ENCODE data around the gene GMFB. TPM values are rescaled to one million over a fixed set of nuclear protein-coding genes. Genes with fewer than 3 reads are reported as not detected.
A peak's percentile ranks its signal among the peaks of the same experiment; 100 is the strongest.
"Not testable (repeated sequence)": the region's sequence is repeated elsewhere in the genome, so short reads cannot be mapped to it uniquely, and the experiment has no call there.

Gene GMFB
- polyA plus RNA-seq, 2 donors: 6.9 to 10.5 TPM

DNA sequence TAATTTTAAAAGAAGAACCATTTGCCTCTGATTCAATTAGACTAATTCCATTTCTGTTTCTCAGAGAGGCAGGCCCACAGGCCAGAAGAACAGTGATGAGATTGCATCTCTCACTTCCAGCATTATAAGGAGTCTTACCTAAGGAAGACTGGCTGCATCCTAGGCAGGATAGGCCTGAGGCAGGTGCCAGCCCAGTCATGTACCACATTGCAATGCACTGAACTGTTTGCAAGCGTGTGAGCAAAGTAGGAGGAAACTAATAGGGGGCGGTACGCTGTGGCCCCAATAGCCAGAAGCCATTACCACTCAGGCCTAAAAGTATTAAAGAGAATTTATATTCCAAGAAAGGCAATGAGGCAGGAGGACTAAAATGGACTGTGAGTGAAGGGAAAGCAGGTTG, 35.5 kb downstream of the GMFB start:
- Histone ChIP-seq H3K9me3 (ENCODE audit: control insufficient read depth in 2 of 2, insufficient read depth in 1 of 2, low read depth in 1 of 2, low read length in 1 of 2) (no peaks in the 10 kb centered on the region), H3K36me3 (ENCODE audit: control insufficient read depth in 2 of 2, insufficient read depth in 2 of 2, low read length in 1 of 2) (no peaks in the 10 kb centered on the region), H3K27me3 (ENCODE audit: control insufficient read depth in 1 of 2, insufficient read depth in 2 of 2, low read length in 2 of 2) (no peaks in the 10 kb centered on the region), H3K27ac (ENCODE audit: low read depth in 2 of 2, low read length in 1 of 2) (no peak overlapping the region), H3K4me1 (ENCODE audit: control insufficient read depth in 2 of 2, insufficient read depth in 2 of 2, low read length in 1 of 2) (peaks cover 0 to 2% of the 10 kb centered on the region in 2 donors), H3K4me3 (ENCODE audit: low read depth in 1 of 2, low read length in 2 of 2) (no peak overlapping the region)
- 67 to 77% methylated on average over 3 of the region's 3 CpGs for WGBS, 2 donors

DNA sequence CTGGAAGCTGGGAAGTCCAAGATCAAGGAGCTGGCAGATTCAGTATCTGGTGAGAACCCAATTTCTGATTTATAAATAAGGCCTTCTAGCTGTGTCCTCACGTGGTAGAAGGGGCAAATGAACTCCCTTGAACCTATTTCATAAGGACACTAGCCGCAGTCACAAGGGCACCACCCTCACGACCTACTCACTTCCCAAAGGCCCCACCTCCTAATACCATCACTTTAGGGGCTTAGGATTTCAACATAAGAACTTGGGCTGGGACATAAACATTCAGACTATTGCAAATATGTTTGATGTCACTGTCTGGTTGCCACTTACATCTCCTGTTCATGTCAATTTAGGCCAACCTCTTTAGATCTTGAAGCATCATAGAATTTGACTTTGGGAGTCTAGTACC, 36.8 kb downstream of the GMFB start:
- no peaks in the 10 kb centered on the region for H3K9me3 ChIP-seq (ENCODE audit: control insufficient read depth in 2 of 2, insufficient read depth in 1 of 2, low read depth in 1 of 2, low read length in 1 of 2)
- H3K36me3 ChIP-seq (ENCODE audit: control insufficient read depth in 2 of 2, insufficient read depth in 2 of 2, low read length in 1 of 2): no peaks in the 10 kb centered on the region
- H3K4me1 ChIP-seq (ENCODE audit: control insufficient read depth in 2 of 2, insufficient read depth in 2 of 2, low read length in 1 of 2): peaks cover 0 to 2% of the 10 kb centered on the region in 2 donors
- no peak overlapping the region for H3K27ac ChIP-seq (ENCODE audit: low read depth in 2 of 2, low read length in 1 of 2)
- H3K27me3 ChIP-seq (ENCODE audit: control insufficient read depth in 1 of 2, insufficient read depth in 2 of 2, low read length in 2 of 2): no peaks in the 10 kb centered on the region
- H3K4me3 ChIP-seq (ENCODE audit: low read depth in 1 of 2, low read length in 2 of 2): no peak overlapping the region
- 74 to 85% methylated on average over 3 of the region's 3 CpGs for WGBS, 2 donors

DNA sequence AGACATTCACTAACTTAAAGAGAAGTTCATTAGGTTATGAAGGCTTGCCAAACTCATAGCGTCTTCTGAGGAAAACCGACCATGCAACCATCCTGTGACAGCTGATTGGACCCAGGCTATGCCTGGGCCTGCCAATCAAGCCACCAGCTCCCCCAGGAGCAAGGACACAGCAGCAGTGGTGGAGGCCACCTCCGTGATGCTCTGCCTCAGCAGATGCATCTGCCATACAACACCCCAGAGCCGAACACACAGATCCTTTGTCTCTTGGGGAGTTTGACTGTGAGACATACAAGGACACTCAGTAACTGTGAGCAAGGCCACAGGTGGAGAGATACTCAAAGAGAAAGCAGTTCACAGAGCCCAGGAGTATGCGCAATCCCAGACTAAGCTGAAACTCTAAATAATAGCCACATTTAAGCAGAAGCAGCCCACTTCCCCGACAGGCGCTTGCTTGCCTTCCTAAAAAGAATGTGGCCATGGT, 37.6 kb downstream of the GMFB start:
- 65 to 75% methylated on average over 7 of the region's 7 CpGs for WGBS, 2 donors
- Histone ChIP-seq H3K36me3 (ENCODE audit: control insufficient read depth in 2 of 2, insufficient read depth in 2 of 2, low read length in 1 of 2) (no peaks in the 10 kb centered on the region), H3K27ac (ENCODE audit: low read depth in 2 of 2, low read length in 1 of 2) (peak overlapping the region in 1 of 2 donors; percentile 38), H3K4me1 (ENCODE audit: control insufficient read depth in 2 of 2, insufficient read depth in 2 of 2, low read length in 1 of 2) (peaks cover 0 to 5% of the 10 kb centered on the region in 2 donors), H3K27me3 (ENCODE audit: control insufficient read depth in 1 of 2, insufficient read depth in 2 of 2, low read length in 2 of 2) (no peaks in the 10 kb centered on the region), H3K4me3 (ENCODE audit: low read depth in 1 of 2, low read length in 2 of 2) (no peak overlapping the region), H3K9me3 (ENCODE audit: control insufficient read depth in 2 of 2, insufficient read depth in 1 of 2, low read depth in 1 of 2, low read length in 1 of 2) (no peaks in the 10 kb centered on the region)

DNA sequence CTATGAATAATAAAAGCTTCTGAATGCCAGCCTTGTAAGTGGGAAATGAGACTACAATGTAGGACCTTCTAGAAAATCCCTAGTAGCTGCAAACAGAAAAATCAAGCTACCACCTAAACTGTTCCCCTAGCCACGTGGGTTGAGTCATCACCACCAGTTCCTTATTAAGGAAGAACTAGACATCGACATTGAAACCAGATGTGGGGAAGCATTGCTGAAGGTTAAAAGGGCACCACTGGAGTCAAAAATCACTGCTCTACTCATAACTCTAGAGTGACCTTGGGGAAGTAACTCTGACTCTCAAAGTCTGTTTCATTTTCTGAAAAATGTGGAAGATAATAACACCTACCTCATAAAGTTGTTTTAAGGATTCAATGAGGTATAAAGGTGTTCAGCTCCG, 38.2 kb downstream of the GMFB start:
- 30 to 48% methylated on average over 3 of the region's 3 CpGs for WGBS, 2 donors
- Histone ChIP-seq H3K4me1 (ENCODE audit: control insufficient read depth in 2 of 2, insufficient read depth in 2 of 2, low read length in 1 of 2) (peaks cover 0 to 6% of the 10 kb centered on the region in 2 donors), H3K27me3 (ENCODE audit: control insufficient read depth in 1 of 2, insufficient read depth in 2 of 2, low read length in 2 of 2) (no peaks in the 10 kb centered on the region), H3K4me3 (ENCODE audit: low read depth in 1 of 2, low read length in 2 of 2) (no peak overlapping the region), H3K36me3 (ENCODE audit: control insufficient read depth in 2 of 2, insufficient read depth in 2 of 2, low read length in 1 of 2) (no peaks in the 10 kb centered on the region), H3K27ac (ENCODE audit: low read depth in 2 of 2, low read length in 1 of 2) (peak overlapping the region in 1 of 2 donors; percentile 17), H3K9me3 (ENCODE audit: control insufficient read depth in 2 of 2, insufficient read depth in 1 of 2, low read depth in 1 of 2, low read length in 1 of 2) (no peaks in the 10 kb centered on the region)

DNA sequence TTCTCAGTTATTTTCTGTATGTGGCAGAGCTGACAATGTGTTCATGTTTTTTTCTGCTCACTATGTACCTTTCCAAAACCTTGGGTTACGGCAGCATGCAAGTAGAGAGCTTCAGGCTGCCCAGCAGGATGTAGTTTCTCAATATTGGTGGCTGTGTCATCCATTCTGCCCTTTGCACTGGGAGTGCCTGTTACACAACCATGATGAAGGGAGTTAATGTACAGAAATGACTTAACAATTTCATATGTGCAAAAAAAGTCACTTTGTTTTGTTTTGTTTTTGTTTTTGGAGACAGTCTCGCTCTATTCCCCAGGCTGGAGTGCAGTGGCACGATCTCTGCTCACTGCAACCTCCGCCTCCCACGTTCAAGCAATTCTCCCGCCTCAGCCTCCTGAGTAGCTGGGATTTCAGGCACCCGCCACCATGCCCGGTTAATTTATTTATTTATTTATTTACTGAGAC, 41.5 kb downstream of the GMFB start:
- Histone ChIP-seq H3K36me3 (ENCODE audit: control insufficient read depth in 2 of 2, insufficient read depth in 2 of 2, low read length in 1 of 2) (no peaks in the 10 kb centered on the region), H3K4me1 (ENCODE audit: control insufficient read depth in 2 of 2, insufficient read depth in 2 of 2, low read length in 1 of 2) (peaks cover 0 to 8% of the 10 kb centered on the region in 2 donors), H3K4me3 (ENCODE audit: low read depth in 1 of 2, low read length in 2 of 2) (no peak overlapping the region), H3K9me3 (ENCODE audit: control insufficient read depth in 2 of 2, insufficient read depth in 1 of 2, low read depth in 1 of 2, low read length in 1 of 2) (no peaks in the 10 kb centered on the region), H3K27ac (ENCODE audit: low read depth in 2 of 2, low read length in 1 of 2) (peak overlapping the region in 1 of 2 donors; percentile 67), H3K27me3 (ENCODE audit: control insufficient read depth in 1 of 2, insufficient read depth in 2 of 2, low read length in 2 of 2) (no peaks in the 10 kb centered on the region)
- 79 to 82% methylated on average over 8 of the region's 8 CpGs for WGBS, 2 donors

DNA sequence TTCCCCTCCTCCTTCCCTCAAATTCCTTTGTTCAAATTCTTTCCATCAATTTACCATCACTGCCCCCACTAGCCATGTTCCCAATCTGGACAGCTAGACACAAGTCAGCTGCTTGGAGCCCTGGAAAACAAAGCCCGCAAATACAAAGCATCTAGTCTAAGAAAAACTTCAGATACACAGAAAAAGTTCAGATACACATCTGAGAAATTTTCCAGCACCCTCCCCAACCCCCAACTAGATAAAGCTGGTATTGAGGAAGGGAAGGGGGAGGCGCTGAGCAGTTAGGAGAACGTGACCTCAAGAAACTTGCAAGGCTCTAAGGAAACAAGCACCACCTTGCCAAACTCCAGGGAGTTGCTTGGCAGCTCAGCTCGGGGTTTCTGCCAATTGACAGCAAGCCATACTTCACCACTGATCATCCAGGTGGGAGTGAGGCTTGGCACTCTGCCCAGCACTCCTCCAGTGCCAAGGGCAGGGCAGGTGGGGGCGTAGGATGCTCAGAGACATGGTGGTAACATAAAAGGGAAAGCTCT, 42.6 kb downstream of the GMFB start:
- Histone ChIP-seq H3K36me3 (ENCODE audit: control insufficient read depth in 2 of 2, insufficient read depth in 2 of 2, low read length in 1 of 2) (no peaks in the 10 kb centered on the region), H3K27me3 (ENCODE audit: control insufficient read depth in 1 of 2, insufficient read depth in 2 of 2, low read length in 2 of 2) (no peaks in the 10 kb centered on the region), H3K4me1 (ENCODE audit: control insufficient read depth in 2 of 2, insufficient read depth in 2 of 2, low read length in 1 of 2) (peaks cover 0 to 8% of the 10 kb centered on the region in 2 donors), H3K9me3 (ENCODE audit: control insufficient read depth in 2 of 2, insufficient read depth in 1 of 2, low read depth in 1 of 2, low read length in 1 of 2) (no peaks in the 10 kb centered on the region), H3K27ac (ENCODE audit: low read depth in 2 of 2, low read length in 1 of 2) (peak overlapping the region; percentile 48 to 76), H3K4me3 (ENCODE audit: low read depth in 1 of 2, low read length in 2 of 2) (no peak overlapping the region)
- WGBS, 2 donors: 14 to 24% methylated on average over 5 of the region's 5 CpGs

DNA sequence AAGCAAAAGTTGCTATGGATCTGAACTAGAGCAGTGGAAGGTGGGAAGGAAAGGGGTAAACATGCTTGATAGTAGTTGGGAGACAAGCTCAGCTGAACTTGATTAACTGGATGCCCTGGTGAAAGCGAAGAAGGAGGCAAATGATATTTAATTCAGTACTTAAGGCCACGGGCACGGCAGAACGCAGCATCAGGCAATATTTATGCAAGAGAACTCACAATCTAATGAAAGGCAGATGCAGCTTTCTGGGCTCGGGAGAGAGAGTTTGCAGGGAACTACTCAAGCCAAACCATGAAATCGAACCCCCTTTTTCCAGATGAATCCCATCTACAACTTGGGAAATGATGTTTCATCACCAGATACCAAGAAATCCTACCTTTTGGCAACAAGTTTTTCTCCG, 44.1 kb downstream of the GMFB start:
- no peak overlapping the region for H3K27ac ChIP-seq (ENCODE audit: low read depth in 2 of 2, low read length in 1 of 2)
- H3K27me3 ChIP-seq (ENCODE audit: control insufficient read depth in 1 of 2, insufficient read depth in 2 of 2, low read length in 2 of 2): no peaks in the 10 kb centered on the region
- peaks cover 0 to 6% of the 10 kb centered on the region in 2 donors for H3K4me1 ChIP-seq (ENCODE audit: control insufficient read depth in 2 of 2, insufficient read depth in 2 of 2, low read length in 1 of 2)
- WGBS, 2 donors: 83 to 86% methylated on average over 7 of the region's 7 CpGs
- no peaks in the 10 kb centered on the region for H3K36me3 ChIP-seq (ENCODE audit: control insufficient read depth in 2 of 2, insufficient read depth in 2 of 2, low read length in 1 of 2)
- H3K9me3 ChIP-seq (ENCODE audit: control insufficient read depth in 2 of 2, insufficient read depth in 1 of 2, low read depth in 1 of 2, low read length in 1 of 2): no peaks in the 10 kb centered on the region
- H3K4me3 ChIP-seq (ENCODE audit: low read depth in 1 of 2, low read length in 2 of 2): no peak overlapping the region

DNA sequence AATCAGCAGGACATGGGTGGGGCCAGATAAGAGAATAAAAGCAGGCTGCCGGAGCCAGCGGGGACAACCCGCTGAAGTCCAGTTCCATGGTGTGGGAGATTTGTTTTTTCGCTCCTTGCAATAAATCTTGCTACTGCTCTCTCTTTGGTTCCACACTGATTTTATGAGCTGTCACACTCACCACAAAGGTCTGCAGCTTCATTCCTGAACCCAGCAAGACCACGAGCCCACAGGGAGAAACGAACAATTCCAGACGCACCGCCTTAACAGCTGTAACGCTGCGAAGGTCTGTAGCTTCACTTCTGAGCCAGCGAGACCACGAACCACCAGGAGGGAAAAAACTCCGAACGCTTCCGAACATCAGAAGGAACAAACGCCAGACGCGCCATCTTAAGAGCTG, 44.8 kb downstream of the GMFB start:
- peaks cover 0 to 6% of the 10 kb centered on the region in 2 donors for H3K4me1 ChIP-seq (ENCODE audit: control insufficient read depth in 2 of 2, insufficient read depth in 2 of 2, low read length in 1 of 2)
- H3K27me3 ChIP-seq (ENCODE audit: control insufficient read depth in 1 of 2, insufficient read depth in 2 of 2, low read length in 2 of 2): no peaks in the 10 kb centered on the region
- no peak overlapping the region for H3K27ac ChIP-seq (ENCODE audit: low read depth in 2 of 2, low read length in 1 of 2)
- no peaks in the 10 kb centered on the region for H3K36me3 ChIP-seq (ENCODE audit: control insufficient read depth in 2 of 2, insufficient read depth in 2 of 2, low read length in 1 of 2)
- 92 to 96% methylated on average over 18 of the region's 18 CpGs for WGBS, 2 donors
- no peak overlapping the region for H3K4me3 ChIP-seq (ENCODE audit: low read depth in 1 of 2, low read length in 2 of 2)
- no peaks in the 10 kb centered on the region for H3K9me3 ChIP-seq (ENCODE audit: control insufficient read depth in 2 of 2, insufficient read depth in 1 of 2, low read depth in 1 of 2, low read length in 1 of 2)

DNA sequence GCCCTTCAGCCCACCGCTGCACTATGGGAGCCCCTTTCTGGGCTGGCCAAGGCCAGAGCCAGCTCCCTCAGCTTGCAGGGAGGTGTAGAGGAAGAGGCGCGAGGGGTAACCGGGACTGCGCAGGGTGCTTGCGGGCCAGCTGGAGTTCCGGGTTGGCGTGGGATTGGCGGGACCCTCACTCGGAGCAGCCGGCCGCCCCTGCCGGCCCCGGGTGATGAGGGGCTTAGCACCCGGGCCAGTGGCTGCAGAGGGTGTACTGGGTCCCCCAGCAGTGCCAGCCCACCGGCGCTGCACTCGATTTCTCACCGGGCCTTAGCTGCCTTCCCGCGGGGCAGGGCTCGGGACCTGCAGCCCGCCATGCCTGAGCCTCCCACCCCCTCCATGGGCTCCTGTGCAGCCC, 45.8 kb downstream of the GMFB start:
- not testable (repeated sequence) for H3K4me1 ChIP-seq (ENCODE audit: control insufficient read depth in 2 of 2, insufficient read depth in 2 of 2, low read length in 1 of 2); H3K27ac ChIP-seq (ENCODE audit: low read depth in 2 of 2, low read length in 1 of 2); H3K36me3 ChIP-seq (ENCODE audit: control insufficient read depth in 2 of 2, insufficient read depth in 2 of 2, low read length in 1 of 2); H3K4me3 ChIP-seq (ENCODE audit: low read depth in 1 of 2, low read length in 2 of 2); H3K9me3 ChIP-seq (ENCODE audit: control insufficient read depth in 2 of 2, insufficient read depth in 1 of 2, low read depth in 1 of 2, low read length in 1 of 2); H3K27me3 ChIP-seq (ENCODE audit: control insufficient read depth in 1 of 2, insufficient read depth in 2 of 2, low read length in 2 of 2)
- 96 to 98% methylated on average over 13 to 18 of the region's 23 CpGs for WGBS, 2 donors

Data from esophagus (tissue), 2 donors.